Measurements from ENCODE around the gene WHRN. TPM values are rescaled to one million over a fixed set of nuclear protein-coding genes. Genes with fewer than 3 reads are reported as not detected.

Gene WHRN
- total RNA-seq, 4 donors from 2014 or later: 3.0 to 15.5 (median 6.6) TPM

GRCh38 chr9:114386361-114386885 is 118.8 kb downstream of the WHRN start:
- no peak for TF ChIP-seq CTCF (IDR thresholded peaks at IDR 0.05)
- DNase-seq (ENCODE audit: low spot score) (no peak), ATAC-seq (ENCODE audit: low FRiP score) (no peak)

GRCh38 chr9:114385397-114386181 is 119.7 kb downstream of the WHRN start:
- DNase-seq (ENCODE audit: low spot score) (no peak), ATAC-seq (ENCODE audit: low FRiP score) (no peak)
- TF ChIP-seq CTCF (IDR thresholded peaks at IDR 0.05): no peak

GRCh38 chr9:114384836-114385396 is 120.4 kb downstream of the WHRN start:
- TF ChIP-seq CTCF (IDR thresholded peaks at IDR 0.05): no peak
- ATAC-seq (ENCODE audit: low FRiP score) (no peak), DNase-seq (ENCODE audit: low spot score) (no peak)

GRCh38 chr9:114384341-114384740 is 120.9 kb downstream of the WHRN start:
- DNase-seq (ENCODE audit: low spot score): no peak
- no peak for TF ChIP-seq CTCF (IDR thresholded peaks at IDR 0.05)
- ATAC-seq (ENCODE audit: low FRiP score): no peak

GRCh38 chr9:114383521-114384231 is 121.6 kb downstream of the WHRN start:
- TF ChIP-seq CTCF (IDR thresholded peaks at IDR 0.05): no peak
- no peak for ATAC-seq (ENCODE audit: low FRiP score)
- DNase-seq (ENCODE audit: low spot score): no peak

- no peak for ATAC-seq (ENCODE audit: low FRiP score)
- no peak for TF ChIP-seq CTCF (IDR thresholded peaks at IDR 0.05)
- DNase-seq (ENCODE audit: low spot score): no peak
Observed at GRCh38 chr9:114382699-114383520, 122.4 kb downstream of the WHRN start.
